GM18907 (cell line): ENCODE measurements around the gene MEX3A.
A peak's percentile ranks its signal among the peaks of the same experiment; 100 is the strongest.
"Not testable (repeated sequence)": the region's sequence is repeated elsewhere in the genome, so short reads cannot be mapped to it uniquely, and the experiment has no call there.

Source experiments
- ATAC-seq: cut with Tn5 transposase; IDR thresholded peaks from one replicate; pipeline ENCODE4 v1.9.1; 2021; ENCODE audit warnings: mild to moderate bottlenecking, moderate library complexity; ENCODE audit not compliant: unreplicated experiment

MEX3A gene

GRCh38 chr1:156062189-156062588 lies 20.1 kb downstream of the MEX3A start:
- no peak for ATAC-seq

- no peak for ATAC-seq
These were observed 21.2 kb downstream of the MEX3A start, which contains the start of gene RAB25 for GRCh38 chr1:156060937-156061636. RAB25 (plus strand) TSS chr1:156061160; CDS start chr1:156061401, 241 bp downstream.

GRCh38 chr1:156056326-156056849 lies 25.9 kb downstream of the MEX3A start:
- no peak for ATAC-seq

- no peak for ATAC-seq
These were observed 26.8 kb downstream of the MEX3A start for GRCh38 chr1:156055281-156056048.

- peak; percentile 79 for ATAC-seq
These were observed 27.6 kb downstream of the MEX3A start, which contains the start of gene LAMTOR2 for GRCh38 chr1:156054500-156055280. LAMTOR2 (plus strand) TSS chr1:156054782; CDS start chr1:156054890, 108 bp downstream.

- peak; percentile 43 for ATAC-seq
These were observed 28.3 kb downstream of the MEX3A start, which contains the start of gene UBQLN4 for GRCh38 chr1:156053768-156054499. UBQLN4 (minus strand) TSS chr1:156053798; CDS start chr1:156053701, 97 bp downstream.

GRCh38 chr1:156052862-156053767 lies 29.1 kb downstream of the MEX3A start:
- ATAC-seq = no peak

- ATAC-seq = no peak
These were observed 31.1 kb downstream of the MEX3A start for GRCh38 chr1:156051011-156051725.

GRCh38 chr1:156050376-156050775 lies 31.9 kb downstream of the MEX3A start:
- ATAC-seq = no peak

GRCh38 chr1:156048663-156049258 lies 33.5 kb downstream of the MEX3A start:
- no peak for ATAC-seq

GRCh38 chr1:156045076-156045475 lies 37.2 kb downstream of the MEX3A start:
- no peak for ATAC-seq

GRCh38 chr1:156042828-156043227 lies 39.4 kb downstream of the MEX3A start:
- no peak for ATAC-seq

GRCh38 chr1:156034991-156035390 lies 47.3 kb downstream of the MEX3A start:
- ATAC-seq = not testable (repeated sequence)

GRCh38 chr1:156033011-156033410 lies 49.3 kb downstream of the MEX3A start:
- ATAC-seq = no peak

- ATAC-seq = no peak
These were observed 55.7 kb downstream of the MEX3A start for GRCh38 chr1:156026588-156026987.

GRCh38 chr1:156025876-156026275 lies 56.4 kb downstream of the MEX3A start:
- no peak for ATAC-seq

GRCh38 chr1:156024801-156025200 lies 57.5 kb downstream of the MEX3A start:
- no peak for ATAC-seq
